HUDEP-2 (cell line): ENCODE results near the gene VIM.

ENCODE experiments used
- DNase-seq, 76 experiments: peaks; one replicate each; lab custom pipeline; 2025; ENCODE audit not compliant: unreplicated experiment in 76 of 76; lab: John Stamatoyannopoulos, UW

VIM gene

GRCh38 chr10:17229967-17230682 lies 2.1 kb downstream of the VIM start:
- DNase-seq: peak; percentile 6 to 84 (median 66)

GRCh38 chr10:17231788-17232187 lies 3.7 kb downstream of the VIM start:
- DNase-seq: no peak

GRCh38 chr10:17232276-17232960 lies 4.4 kb downstream of the VIM start:
- no peak for DNase-seq

GRCh38 chr10:17233286-17233991 lies 5.4 kb downstream of the VIM start:
- DNase-seq: no peak

GRCh38 chr10:17234431-17234945 lies 6.4 kb downstream of the VIM start:
- DNase-seq: no peak

- DNase-seq: no peak
Observed at GRCh38 chr10:17235136-17235535, 7.1 kb downstream of the VIM start.

GRCh38 chr10:17236468-17237148 lies 8.6 kb downstream of the VIM start:
- DNase-seq: no peak

GRCh38 chr10:17237149-17237527 lies 9.1 kb downstream of the VIM start:
- no peak for DNase-seq

- no peak for DNase-seq
Observed at GRCh38 chr10:17237915-17238444, 9.9 kb downstream of the VIM start.

- no peak for DNase-seq
Observed at GRCh38 chr10:17238445-17239291, 10.6 kb downstream of the VIM start.

- DNase-seq: no peak
Observed at GRCh38 chr10:17239345-17240085, 11.5 kb downstream of the VIM start.

- no peak for DNase-seq
Observed at GRCh38 chr10:17240096-17240495, 12.1 kb downstream of the VIM start.

GRCh38 chr10:17240616-17241015 lies 12.6 kb downstream of the VIM start:
- DNase-seq: no peak

- DNase-seq: no peak
Observed at GRCh38 chr10:17241611-17242333, 13.7 kb downstream of the VIM start.

GRCh38 chr10:17244700-17245365 lies 16.8 kb downstream of the VIM start:
- DNase-seq: peak in 1 of 76 experiments; percentile 2

- peak in 22 of 76 experiments; percentile 7 to 60 (median 28) for DNase-seq
Observed at GRCh38 chr10:17247210-17247609, 19.2 kb downstream of the VIM start.

GRCh38 chr10:17248964-17249363 lies 20.9 kb downstream of the VIM start:
- no peak for DNase-seq

GRCh38 chr10:17249820-17250219 lies 21.8 kb downstream of the VIM start:
- DNase-seq: peak in 3 of 76 experiments; percentile 5 to 13 (median 10)
